ENCODE measurements around the gene PTPRJ.
A peak's percentile ranks its signal among the peaks of the same experiment; 100 is the strongest.

Gene PTPRJ

DNA sequence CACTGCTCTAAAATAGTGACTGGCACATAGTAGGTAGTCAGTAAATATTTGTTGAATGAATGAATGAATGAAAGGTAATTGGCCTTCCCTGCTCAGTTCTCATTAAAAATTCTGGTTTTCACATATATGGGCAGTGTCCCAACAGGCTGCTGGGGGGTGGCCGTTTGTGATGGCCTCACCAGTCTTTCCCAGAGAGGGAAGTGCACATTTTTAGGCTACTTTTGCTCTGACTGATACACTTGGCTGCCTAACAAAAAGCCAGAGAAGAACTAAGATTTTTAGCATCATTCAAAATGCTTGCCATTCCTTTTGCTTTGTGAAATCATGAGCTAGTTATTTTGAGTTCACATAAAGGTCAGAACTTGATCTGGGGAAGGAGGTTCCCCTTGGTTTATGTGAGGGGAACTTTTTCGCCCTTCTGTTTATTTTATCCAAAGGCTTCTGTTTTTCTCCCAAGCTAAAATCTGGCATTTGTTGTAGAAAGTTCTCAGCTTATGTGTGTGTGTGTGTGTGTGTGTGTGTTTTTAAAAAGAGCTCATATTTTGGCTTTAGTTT is 83.1 kb downstream of the PTPRJ start:
- DNase-seq (ENCODE audit: low spot score) (peak; percentile 75), FAIRE-seq (no peak)

- FAIRE-seq (no peak), DNase-seq (ENCODE audit: low spot score) (peak; percentile 32)
Measured at GRCh38 chr11:48064306-48064705, 83.9 kb downstream of the PTPRJ start.

- DNase-seq (ENCODE audit: low spot score) (no peak), FAIRE-seq (no peak)
Measured at GRCh38 chr11:48066881-48067800, 86.8 kb downstream of the PTPRJ start.

- no peak for DNase-seq (ENCODE audit: low spot score)
- no peak for FAIRE-seq
Measured at GRCh38 chr11:48073031-48073861, 92.9 kb downstream of the PTPRJ start.

- DNase-seq (ENCODE audit: low spot score): no peak
- no peak for FAIRE-seq
Measured at GRCh38 chr11:48074425-48075181, 94.2 kb downstream of the PTPRJ start.

GRCh38 chr11:48075637-48076036 is 95.3 kb downstream of the PTPRJ start:
- FAIRE-seq (no peak), DNase-seq (ENCODE audit: low spot score) (no peak)

DNA sequence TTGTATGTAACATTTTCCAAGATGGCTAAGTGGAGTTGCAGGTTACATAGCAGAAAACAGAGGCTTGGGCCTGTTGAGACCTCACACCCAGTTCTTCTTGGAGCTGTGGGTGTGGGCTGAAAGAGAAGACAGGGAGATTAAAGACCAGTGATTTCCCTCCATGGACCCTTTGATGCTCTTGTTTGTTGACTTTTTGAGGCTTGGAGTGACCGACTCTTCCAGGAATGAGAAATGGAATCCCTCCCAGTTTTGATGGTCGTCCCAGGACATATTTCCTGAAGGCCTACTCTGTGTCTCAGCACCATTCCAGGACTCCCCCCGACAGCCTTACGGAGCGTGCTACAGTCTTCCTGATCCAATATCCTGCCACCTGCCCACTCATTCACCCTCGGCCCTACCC is 96.9 kb downstream of the PTPRJ start:
- FAIRE-seq (no peak), DNase-seq (ENCODE audit: low spot score) (no peak)

GRCh38 chr11:48078689-48079088 is 98.3 kb downstream of the PTPRJ start:
- no peak for DNase-seq (ENCODE audit: low spot score)
- no peak for FAIRE-seq

DNA sequence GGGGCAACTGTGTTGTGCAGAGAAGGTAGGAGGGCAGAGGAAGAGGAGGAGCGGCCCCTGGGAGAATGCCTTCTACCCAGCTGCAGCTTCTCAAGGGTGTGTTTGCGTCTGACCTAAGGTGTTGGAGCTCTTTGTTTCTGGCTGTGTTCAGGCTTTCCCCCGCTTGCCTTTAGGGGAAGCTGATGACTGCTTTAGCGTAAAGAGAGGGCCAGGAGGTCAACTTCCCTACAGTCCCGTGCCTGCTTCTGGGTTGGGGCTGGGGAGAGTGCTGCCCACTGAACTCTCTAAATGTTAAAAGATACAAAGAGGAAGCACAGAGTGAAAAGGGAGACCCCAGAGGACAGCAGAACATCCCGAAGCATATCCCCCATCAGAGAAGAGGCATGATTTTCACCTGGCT is 99.2 kb downstream of the PTPRJ start:
- FAIRE-seq (no peak), DNase-seq (ENCODE audit: low spot score) (no peak)

DNA sequence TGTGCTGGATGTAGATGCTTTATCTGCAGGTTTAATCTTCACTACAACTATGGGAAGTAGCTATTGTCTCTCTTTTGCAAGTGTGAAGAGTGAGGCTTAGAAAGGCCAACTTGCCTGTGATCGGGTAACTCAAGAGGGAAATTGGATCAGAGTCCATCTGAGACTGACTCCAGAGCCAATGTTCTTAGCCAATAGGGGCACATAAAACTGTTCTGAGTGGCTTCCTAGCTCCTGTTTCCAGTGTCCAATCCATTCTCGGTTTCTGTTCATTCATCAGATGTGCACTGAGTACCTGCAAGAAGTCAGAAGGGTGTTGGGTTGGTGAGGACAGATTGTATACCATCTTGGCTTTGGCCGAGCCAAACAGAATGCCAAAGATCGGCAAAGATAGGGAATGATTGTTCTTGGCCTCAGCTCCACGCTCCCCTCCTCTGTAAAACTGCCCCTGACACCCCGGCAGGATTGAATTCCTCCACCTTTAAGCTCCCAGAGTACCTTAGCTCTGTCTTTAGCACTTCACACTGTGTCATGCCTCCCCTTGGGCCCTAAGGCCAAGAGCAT is 100.0 kb downstream of the PTPRJ start:
- FAIRE-seq (no peak), DNase-seq (ENCODE audit: low spot score) (no peak)

DNA sequence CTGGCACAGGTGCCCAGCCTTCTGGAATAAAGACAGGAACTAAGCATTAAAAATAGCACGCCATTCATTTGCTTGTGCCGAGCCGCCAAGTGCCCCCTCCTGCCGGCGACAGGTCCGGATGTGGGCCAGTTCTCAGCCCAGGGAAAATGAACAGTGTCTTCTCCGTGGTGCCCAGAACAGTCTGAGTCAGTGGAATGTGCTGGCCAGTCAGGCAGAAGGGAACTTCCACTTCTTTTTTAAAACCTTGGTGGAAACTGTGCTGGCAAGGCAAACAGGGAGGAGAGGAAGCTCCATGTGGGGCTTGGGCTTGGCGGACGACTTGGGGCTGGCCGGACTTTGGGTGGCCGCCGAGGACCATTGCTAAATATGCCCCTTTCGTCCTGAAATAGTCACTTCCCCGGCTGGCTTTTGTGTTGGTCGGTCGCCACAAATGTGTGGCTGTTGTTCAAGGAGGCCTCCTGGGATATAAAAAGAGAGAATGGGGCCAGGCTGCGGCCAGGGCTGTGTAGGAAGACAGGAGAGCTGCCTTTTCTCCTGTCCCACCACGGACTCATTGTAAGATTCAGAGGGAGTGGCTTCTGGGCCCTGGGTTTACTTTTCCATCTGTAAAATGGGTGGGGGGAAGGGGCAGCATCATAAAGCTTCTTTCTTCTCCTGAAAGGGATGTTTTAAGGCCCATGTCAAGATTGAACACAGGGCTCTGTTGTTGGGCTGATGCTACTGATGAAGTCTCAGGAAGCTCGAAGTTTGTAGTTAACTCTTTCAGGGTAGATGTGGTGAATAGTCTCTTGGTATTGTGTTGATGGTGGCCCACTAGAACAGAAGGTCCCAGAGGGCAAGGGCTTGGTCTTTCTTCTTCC is 101.0 kb downstream of the PTPRJ start:
- DNase-seq (ENCODE audit: low spot score) (peak; percentile 86), FAIRE-seq (peak; percentile 35)

- FAIRE-seq: no peak
- no peak for DNase-seq (ENCODE audit: low spot score)
Measured at GRCh38 chr11:48082771-48083170, 102.4 kb downstream of the PTPRJ start.

- FAIRE-seq: no peak
- DNase-seq (ENCODE audit: low spot score): no peak
Measured at GRCh38 chr11:48083421-48083820, 103.1 kb downstream of the PTPRJ start.

- FAIRE-seq (no peak), DNase-seq (ENCODE audit: low spot score) (no peak)
Measured at GRCh38 chr11:48085688-48086087, 105.3 kb downstream of the PTPRJ start.

GRCh38 chr11:48087422-48087821 is 107.1 kb downstream of the PTPRJ start:
- no peak for DNase-seq (ENCODE audit: low spot score)
- FAIRE-seq: no peak

GRCh38 chr11:48087974-48088681 is 107.8 kb downstream of the PTPRJ start:
- no peak for DNase-seq (ENCODE audit: low spot score)
- no peak for FAIRE-seq

DNA sequence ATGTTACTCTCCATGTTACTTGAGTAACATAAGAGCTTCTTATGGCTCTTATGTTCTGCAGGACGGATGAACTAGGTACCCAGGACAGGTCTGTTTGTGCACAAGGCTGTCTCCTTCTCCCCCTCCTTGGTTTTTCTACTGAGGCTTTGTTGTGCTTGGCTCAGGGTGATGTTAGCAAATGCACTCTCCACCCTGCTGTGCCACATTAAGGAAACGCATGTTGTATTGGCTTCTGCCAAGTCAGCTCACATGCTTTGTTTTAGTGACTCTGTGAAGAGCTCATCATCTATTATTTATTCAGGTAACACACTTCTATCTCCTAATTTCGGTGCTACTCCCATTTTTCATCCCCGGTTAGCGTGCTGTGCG is 108.3 kb downstream of the PTPRJ start:
- DNase-seq (ENCODE audit: low spot score) (no peak), FAIRE-seq (no peak)

- DNase-seq (ENCODE audit: low spot score) (no peak), FAIRE-seq (no peak)
Measured at GRCh38 chr11:48090174-48090573, 109.8 kb downstream of the PTPRJ start.

DNA sequence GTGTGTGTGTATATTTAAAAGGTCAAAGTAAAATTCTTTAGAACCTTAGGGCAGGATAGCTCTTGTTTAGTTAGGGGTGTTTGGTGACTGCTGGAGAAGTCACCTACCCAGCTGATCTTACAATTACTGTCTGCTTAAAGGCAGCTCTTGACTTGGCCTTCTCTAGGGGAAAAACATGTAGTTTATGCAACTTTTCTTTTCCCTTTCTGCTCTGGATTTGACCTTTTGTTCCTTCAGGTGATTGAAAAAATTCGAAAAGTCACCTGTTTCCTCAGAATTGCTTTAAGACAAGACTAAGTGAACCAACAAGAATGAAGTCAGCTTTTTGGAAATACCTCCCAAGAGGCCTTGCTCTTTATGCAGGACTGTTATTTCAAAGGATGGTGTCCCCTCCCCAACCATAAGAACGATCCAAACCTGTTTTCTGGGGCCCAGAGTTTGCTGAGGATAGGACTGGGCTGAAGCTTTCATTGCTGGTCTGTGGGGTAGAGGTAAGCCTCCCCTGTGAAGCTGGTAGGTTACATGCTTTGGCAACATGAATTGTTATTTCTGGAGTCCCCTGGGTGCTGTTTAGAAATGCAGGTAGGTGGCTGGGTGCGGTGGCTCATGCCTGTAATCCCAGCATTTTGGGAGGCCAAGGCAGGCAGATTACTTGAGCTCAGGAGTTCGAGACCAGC is 111.2 kb downstream of the PTPRJ start:
- FAIRE-seq: no peak
- DNase-seq (ENCODE audit: low spot score): no peak

All from urothelium cell line (cell line).